SK-N-MC (cell line): ENCODE results near the gene DTHD1.

Experiments used
- DNase-seq: peaks from one replicate; pipeline ENCODE4 v3.0.0-alpha.2; 2011; ENCODE audit warnings: low read depth, low spot score
- H3K27ac ChIP-seq: fragments of 200-600 bp; sonication (generic); 2 replicates; pipeline ENCODE4 v1.5.1; 2016; ENCODE audit warnings: mixed run types
- H3K36me3 ChIP-seq: fragments of 200-600 bp; sonication (generic); 2 replicates; pipeline ENCODE4 v1.6.1; 2017; ENCODE audit warnings: antibody characterized with exemption, low read length, mixed read lengths; ENCODE audit not compliant: insufficient read depth
- H3K4me3 ChIP-seq: fragments of 200-600 bp; sonication (generic); 2 replicates; pipeline ENCODE4 v1.5.1; 2016
- H3K9ac ChIP-seq: fragments of 200-600 bp; sonication (generic); 2 replicates; pipeline ENCODE4 v1.8.0; 2017; ENCODE audit warnings: mixed run types, mixed read lengths; ENCODE audit not compliant: insufficient read length
- H3K9me3 ChIP-seq: fragments of 200-600 bp; sonication (generic); 2 replicates; pipeline ENCODE4 v1.6.1; 2017; ENCODE audit warnings: low read depth, mild to moderate bottlenecking, antibody characterized with exemption, low read length, moderate library complexity, mixed read lengths
- EZH2 ChIP-seq: fragments of 200-600 bp; sonication (generic); IDR thresholded peaks from one replicate; pipeline ENCODE4 v1.6.1; 2017; ENCODE audit warnings: antibody characterized with exemption
- FOXP2 ChIP-seq: optimal IDR thresholded peaks from 2 replicates; pipeline ENCODE3; 2011; ENCODE audit warnings: mild to moderate bottlenecking, moderate library complexity; ENCODE audit not compliant: insufficient read depth; ENCODE audit errors: extremely low read length, control extremely low read depth
- POLR2AphosphoS5 ChIP-seq: IDR thresholded peaks from 2 replicates; pipeline ENCODE4 v1.6.1; 2012; ENCODE audit warnings: mild to moderate bottlenecking, low read depth, low read length, borderline replicate concordance

The DTHD1 gene

DNA sequence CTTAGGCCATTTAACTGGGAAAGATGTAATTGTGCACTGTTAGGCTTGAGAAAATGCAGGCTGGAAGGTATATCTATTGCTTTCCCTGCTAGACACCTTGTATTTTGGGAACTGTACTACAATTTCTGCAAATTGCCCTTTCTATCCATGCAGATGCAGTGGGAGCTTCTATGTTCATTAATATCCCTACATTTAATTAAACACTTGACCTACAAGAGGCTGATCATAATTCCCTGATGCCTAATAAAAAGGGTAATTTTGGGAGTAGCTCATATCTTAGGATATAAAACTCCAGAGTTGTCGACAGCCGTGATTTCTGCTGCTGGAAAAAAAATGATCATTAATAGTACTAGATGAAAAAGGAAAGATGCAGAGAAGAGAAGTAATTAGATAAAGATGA lies 19.7 kb downstream of the DTHD1 start:
- TF ChIP-seq EZH2 (no peak), POLR2AphosphoS5 (no peak)
- no peak overlapping the region for H3K27ac ChIP-seq
- DNase-seq: no peak

DNA sequence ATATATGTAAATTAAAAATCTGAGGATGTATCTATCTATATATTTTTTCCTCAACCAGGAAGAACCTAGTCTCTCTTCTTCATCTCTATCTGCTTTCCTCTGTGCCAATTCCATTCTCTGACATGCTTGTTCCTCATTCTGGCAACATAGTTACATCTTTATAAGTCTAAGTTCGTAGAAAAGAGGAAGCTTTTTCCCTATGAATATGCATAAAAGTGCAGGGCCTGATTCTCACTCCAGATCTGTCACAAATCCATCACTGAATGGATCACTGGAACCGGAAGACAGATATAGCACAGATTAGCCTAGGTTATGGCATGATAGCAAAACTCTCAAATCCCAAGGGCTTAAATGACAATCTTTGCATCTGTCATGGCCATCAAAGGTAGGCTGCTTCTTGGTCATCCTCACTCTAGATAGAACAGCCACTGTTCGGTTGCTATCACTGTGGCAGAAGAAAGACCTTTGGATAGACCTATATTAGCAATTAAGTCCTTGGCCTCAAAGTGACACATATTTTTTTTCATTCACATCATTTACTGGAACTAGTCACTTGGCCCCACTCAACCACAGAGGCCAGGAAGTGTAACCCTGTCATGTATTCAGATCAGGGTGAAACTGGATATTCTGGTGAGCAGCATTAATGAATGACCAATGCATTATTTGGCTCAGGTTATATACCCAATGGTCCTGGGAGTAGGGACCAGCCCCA lies 22.2 kb downstream of the DTHD1 start:
- H3K4me3 ChIP-seq: no peak overlapping the region
- no peak overlapping the region for H3K9ac ChIP-seq
- no peak overlapping the region for H3K27ac ChIP-seq
- H3K36me3 ChIP-seq: no peaks in the 10 kb centered on the region
- DNase-seq: no peak
- H3K9me3 ChIP-seq: no peaks in the 10 kb centered on the region
- TF ChIP-seq POLR2AphosphoS5: no peak
- no peak for TF ChIP-seq EZH2
- no peak for TF ChIP-seq FOXP2

More for the DNA sequence above, 19.7 kb downstream of the DTHD1 start:
- no peaks in the 10 kb centered on the region for H3K36me3 ChIP-seq
- no peaks in the 10 kb centered on the region for H3K9me3 ChIP-seq
- no peak overlapping the region for H3K9ac ChIP-seq
- no peak overlapping the region for H3K4me3 ChIP-seq

DNA sequence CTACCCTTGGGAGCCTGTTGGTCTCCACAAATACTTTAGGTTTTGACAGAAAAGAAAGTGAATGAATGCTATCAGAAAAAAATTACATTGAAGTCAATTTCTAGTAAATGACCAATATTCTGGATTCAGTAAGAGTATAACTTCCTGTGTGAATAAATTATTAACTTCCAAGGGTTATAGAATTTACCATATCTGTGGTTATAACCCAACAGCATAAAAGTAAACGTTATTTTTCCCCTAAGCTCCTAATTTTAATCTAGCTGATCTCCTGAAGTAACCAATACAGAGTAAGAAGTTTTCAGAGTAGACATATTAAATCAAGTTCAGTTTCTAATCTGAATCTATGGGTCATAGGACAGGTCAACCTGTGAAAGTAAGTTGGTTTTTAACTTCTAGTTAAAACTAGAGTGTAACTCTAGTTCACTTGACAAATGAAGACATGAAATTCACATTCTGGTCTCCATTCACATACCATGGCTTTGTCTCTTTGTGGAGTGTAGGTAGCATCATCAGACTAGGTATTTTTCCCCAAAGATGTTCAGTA lies 22.8 kb downstream of the DTHD1 start:
- Histone ChIP-seq H3K4me3 (no peak overlapping the region), H3K9me3 (no peaks in the 10 kb centered on the region), H3K36me3 (no peaks in the 10 kb centered on the region), H3K9ac (no peak overlapping the region), H3K27ac (no peak overlapping the region)
- no peak for DNase-seq
- TF ChIP-seq POLR2AphosphoS5: no peak
- TF ChIP-seq FOXP2: no peak
- TF ChIP-seq EZH2: no peak

DNA sequence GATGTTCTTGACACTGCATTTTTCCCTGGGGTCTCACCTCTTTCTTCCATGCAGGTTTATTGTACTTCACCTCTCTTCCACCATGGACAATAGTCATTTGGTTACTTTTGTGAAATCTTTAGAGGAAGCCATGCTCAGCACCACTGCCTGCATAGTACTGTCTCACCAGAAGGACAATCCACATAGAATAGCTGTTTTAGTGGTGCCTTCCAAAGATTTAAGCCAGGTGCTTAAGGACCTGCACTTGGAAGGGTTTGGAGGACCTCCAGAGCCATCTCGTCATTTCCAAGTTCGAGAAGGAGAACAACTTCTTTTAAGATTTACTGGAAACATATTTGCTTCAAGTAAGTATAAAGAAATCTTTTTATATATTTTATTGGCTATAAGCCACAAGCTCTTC lies 26.7 kb downstream of the DTHD1 start:
- H3K4me3 ChIP-seq: no peak overlapping the region
- no peak overlapping the region for H3K27ac ChIP-seq
- H3K9me3 ChIP-seq: no peaks in the 10 kb centered on the region
- no peak for DNase-seq
- H3K9ac ChIP-seq: no peak overlapping the region
- TF ChIP-seq POLR2AphosphoS5: no peak
- TF ChIP-seq EZH2: no peak
- no peak for TF ChIP-seq FOXP2
- H3K36me3 ChIP-seq: no peaks in the 10 kb centered on the region

DNA sequence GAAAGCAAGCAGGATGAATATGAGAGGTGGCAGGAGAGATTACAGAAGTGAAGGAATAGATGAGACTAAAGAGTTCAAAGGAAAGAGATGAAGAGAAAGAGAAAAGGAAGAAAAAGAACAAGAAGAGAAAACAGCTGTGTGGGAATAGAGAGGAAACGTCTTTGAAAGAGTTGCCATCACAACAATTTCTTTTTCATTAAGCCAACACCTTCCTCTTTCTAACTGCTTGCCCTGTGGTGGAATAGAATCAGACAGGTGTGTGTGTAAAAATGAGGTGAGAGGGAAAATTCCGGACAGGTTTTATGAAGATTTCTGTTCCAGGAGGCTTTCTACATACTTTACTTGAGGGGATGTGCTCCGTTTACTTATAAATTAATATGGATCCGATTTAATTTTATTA lies 28.8 kb downstream of the DTHD1 start:
- no peak for TF ChIP-seq POLR2AphosphoS5
- no peak for TF ChIP-seq FOXP2
- no peak for TF ChIP-seq EZH2
- no peaks in the 10 kb centered on the region for H3K9me3 ChIP-seq
- H3K4me3 ChIP-seq: no peak overlapping the region
- no peak for DNase-seq
- H3K27ac ChIP-seq: no peak overlapping the region
- no peak overlapping the region for H3K9ac ChIP-seq
- H3K36me3 ChIP-seq: no peaks in the 10 kb centered on the region

DNA sequence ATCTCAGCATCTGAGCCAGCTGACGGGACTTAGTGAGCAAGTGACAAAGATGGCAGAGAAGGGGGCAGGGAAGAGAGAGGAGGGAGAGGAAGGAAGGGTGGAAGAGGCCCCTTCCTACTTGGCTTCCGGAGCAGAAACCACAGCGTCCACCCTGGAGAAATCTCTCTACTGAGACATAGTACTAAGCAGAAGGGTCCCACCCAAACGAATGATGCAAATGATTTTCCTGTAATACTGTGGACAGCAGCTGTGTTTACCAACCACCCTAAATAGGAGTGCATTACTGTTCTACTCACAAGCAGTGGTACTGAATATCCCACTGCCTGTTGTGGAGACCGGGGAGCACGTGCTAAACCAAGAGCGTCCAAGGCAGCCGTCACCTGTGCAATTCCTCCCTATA lies 29.4 kb downstream of the DTHD1 start:
- no peak overlapping the region for H3K4me3 ChIP-seq
- no peak for DNase-seq
- H3K9me3 ChIP-seq: no peaks in the 10 kb centered on the region
- no peak overlapping the region for H3K27ac ChIP-seq
- TF ChIP-seq POLR2AphosphoS5: no peak
- no peak for TF ChIP-seq EZH2
- no peaks in the 10 kb centered on the region for H3K36me3 ChIP-seq
- H3K9ac ChIP-seq: no peak overlapping the region

DNA sequence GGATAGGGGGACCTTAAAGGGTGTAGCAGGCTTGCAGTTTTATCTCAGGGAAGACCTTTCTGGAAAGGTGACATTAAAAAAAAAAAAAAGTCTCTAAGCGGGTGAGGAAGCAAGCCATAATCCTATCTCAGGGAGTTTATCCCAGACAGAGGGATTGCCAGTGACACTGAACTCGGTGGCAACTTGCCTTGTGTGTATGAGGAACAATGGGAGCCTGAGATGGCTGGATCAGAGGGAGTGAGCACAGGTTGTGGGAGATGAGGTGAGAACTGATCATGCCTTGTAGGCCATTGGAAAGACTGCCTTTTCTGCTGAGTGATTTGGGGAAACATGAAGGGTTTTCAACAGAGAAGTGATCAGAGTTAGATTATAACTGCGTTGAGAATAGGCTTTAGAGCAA lies 31.1 kb downstream of the DTHD1 start:
- no peak overlapping the region for H3K4me3 ChIP-seq
- DNase-seq: no peak
- TF ChIP-seq POLR2AphosphoS5: no peak
- no peak for TF ChIP-seq FOXP2
- no peak for TF ChIP-seq EZH2
- H3K9ac ChIP-seq: no peak overlapping the region
- no peak overlapping the region for H3K27ac ChIP-seq
- H3K9me3 ChIP-seq: no peaks in the 10 kb centered on the region
- no peaks in the 10 kb centered on the region for H3K36me3 ChIP-seq

DNA sequence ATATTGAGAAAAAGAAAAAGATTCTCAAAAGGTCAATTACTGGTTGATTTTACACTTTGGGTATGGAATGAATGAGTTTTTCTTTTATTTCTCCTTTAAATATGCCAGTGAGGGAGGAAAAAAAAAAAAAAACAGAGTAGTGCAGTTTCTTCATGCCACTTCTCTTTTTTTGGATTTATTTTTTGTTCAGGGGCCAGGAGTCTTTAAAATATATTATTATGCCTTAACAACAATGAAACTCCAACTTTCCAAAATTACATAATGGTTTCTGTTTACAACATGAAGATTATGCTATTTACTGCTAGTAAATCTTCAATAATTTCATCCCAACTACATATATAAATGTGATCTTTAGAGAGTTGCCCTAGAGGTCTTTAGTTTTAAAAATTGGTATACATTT lies 31.9 kb downstream of the DTHD1 start:
- H3K27ac ChIP-seq: no peak overlapping the region
- no peaks in the 10 kb centered on the region for H3K9me3 ChIP-seq
- no peak overlapping the region for H3K4me3 ChIP-seq
- H3K36me3 ChIP-seq: no peaks in the 10 kb centered on the region
- H3K9ac ChIP-seq: no peak overlapping the region
- TF ChIP-seq FOXP2: no peak
- no peak for TF ChIP-seq EZH2
- TF ChIP-seq POLR2AphosphoS5: no peak
- DNase-seq: no peak

DNA sequence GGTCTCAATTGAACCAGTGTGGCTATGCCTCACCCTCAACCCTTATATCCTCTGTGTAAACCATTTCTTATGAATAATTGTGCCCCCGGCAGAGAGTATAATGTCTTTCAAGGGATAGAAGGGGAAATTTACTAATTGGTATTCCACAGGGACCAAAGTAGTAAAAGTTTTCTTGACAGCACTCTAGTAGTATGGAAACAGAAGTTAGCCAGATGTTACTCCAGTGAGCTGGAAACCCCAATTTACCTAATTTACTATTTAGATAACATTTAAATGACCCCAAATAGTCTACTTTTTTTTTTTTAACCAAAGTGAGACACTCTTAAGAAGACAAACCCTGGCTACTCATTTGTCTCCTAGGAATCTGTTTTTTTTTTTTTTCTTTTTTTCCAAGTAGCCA lies 32.3 kb downstream of the DTHD1 start:
- Histone ChIP-seq H3K9me3 (no peaks in the 10 kb centered on the region), H3K36me3 (no peaks in the 10 kb centered on the region), H3K27ac (no peak overlapping the region), H3K4me3 (no peak overlapping the region), H3K9ac (no peak overlapping the region)
- DNase-seq: no peak
- TF ChIP-seq FOXP2: no peak
- TF ChIP-seq EZH2: no peak
- TF ChIP-seq POLR2AphosphoS5: no peak
